Endothelial cell of umbilical vein (primary cell): ENCODE results near the gene TNFAIP8L1. TPM values are rescaled to one million over a fixed set of nuclear protein-coding genes. Genes with fewer than 3 reads are reported as not detected.

Source experiments
- BruUV-seq: library from RNA; stranded (reverse); fragments of 400-500 nt; replicated peaks from 2 replicates; lab custom pipeline; 2021; lab: Mats Ljungman, UMichigan
- CTCF ChIA-PET: fragments of 300-600, 350-600 bp; sonication (Branson Sonifier 250); formaldehyde crosslinking; loops from one replicate; lab custom pipeline; 2021; ENCODE audit warnings: antibody characterized with exemption, inconsistent platforms; lab: Charles Lee
- POLR2A ChIA-PET: fragments of 300-600, 350-600 bp; sonication (Branson Sonifier 250); formaldehyde crosslinking; loops from one replicate; lab custom pipeline; 2021; ENCODE audit warnings: antibody characterized with exemption, inconsistent platforms; lab: Charles Lee
- DNase-seq: peaks from one replicate; pipeline ENCODE4 v3.0.0-alpha.2; 2011; ENCODE audit warnings: low read depth, low spot score
- FAIRE-seq: peaks from 2 replicates; lab custom pipeline; 2011; peaks lifted over from hg19 to GRCh38; lab: Jason Lieb, UNC
- H2AFZ ChIP-seq: 2 replicates; pipeline ENCODE4 v1.6.0; 2012; ENCODE audit warnings: low read depth, low read length, control low read depth, inconsistent platforms
- H3K27ac ChIP-seq: 2 replicates; pipeline ENCODE4 v1.5.1; 2011; ENCODE audit warnings: low read depth, mild to moderate bottlenecking, control low read depth, low read length, moderate library complexity; ENCODE audit not compliant: insufficient read depth
- H3K27me3 ChIP-seq, 2 experiments: 2 replicates each; pipeline versions ENCODE4 v1.6.0 to v1.6.1; 2011; ENCODE audit warnings: low read length in 2 of 2, mixed read lengths in 1 of 2; ENCODE audit not compliant: control insufficient read depth in 2 of 2, insufficient read depth in 2 of 2
- H3K36me3 ChIP-seq, 2 experiments: 2 replicates in 1 of 2; 3 replicates in 1 of 2; pipeline ENCODE4 v1.5.1; 2011; ENCODE audit warnings: low read length in 2 of 2, mild to moderate bottlenecking in 1 of 2, moderate library complexity in 1 of 2; ENCODE audit not compliant: control insufficient read depth in 2 of 2, insufficient read depth in 2 of 2; ENCODE audit errors: extremely low read depth in 1 of 2
- H3K4me1 ChIP-seq: 3 replicates; pipeline ENCODE4 v1.5.1; 2011; ENCODE audit warnings: mild to moderate bottlenecking, low read length; ENCODE audit not compliant: control insufficient read depth, insufficient read depth; ENCODE audit errors: extremely low read depth
- H3K4me2 ChIP-seq: 2 replicates; pipeline ENCODE4 v1.6.1; 2011; ENCODE audit warnings: low read length, control low read depth, mixed read lengths; ENCODE audit not compliant: insufficient read depth
- H3K4me3 ChIP-seq, 3 experiments: fragments of 200-600 bp in 1 of 3; sonication (generic), shearing (Covaris generic) in 1 of 3; replicated peaks in 1 of 3; 2 replicates each; pipeline ENCODE4 v1.5.1; 2011 to 2016; ENCODE audit warnings: control low read depth in 3 of 3, low read length in 3 of 3, mild to moderate bottlenecking in 2 of 3, inconsistent platforms in 1 of 3, low read depth in 1 of 3, moderate library complexity in 1 of 3; ENCODE audit not compliant: insufficient read depth in 1 of 3
- H3K79me2 ChIP-seq: 2 replicates; pipeline ENCODE4 v1.6.0; 2012; ENCODE audit warnings: low read length, inconsistent platforms; ENCODE audit not compliant: control insufficient read depth, insufficient read depth
- H3K9ac ChIP-seq: replicated peaks from 2 replicates; pipeline ENCODE3; 2011; ENCODE audit warnings: low read length, control low read depth; ENCODE audit not compliant: insufficient read depth; ENCODE audit errors: extremely low read depth
- H3K9me1 ChIP-seq: replicated peaks from 3 replicates; pipeline ENCODE4 v1.6.0; 2011; ENCODE audit warnings: mild to moderate bottlenecking, low read length; ENCODE audit not compliant: control insufficient read depth, insufficient read depth; ENCODE audit errors: extremely low read depth
- H3K9me3 ChIP-seq: replicated peaks from 2 replicates; pipeline ENCODE4 v1.5.1; 2012; ENCODE audit warnings: low read length, inconsistent platforms; ENCODE audit not compliant: control insufficient read depth, insufficient read depth
- H4K20me1 ChIP-seq: replicated peaks from 2 replicates; pipeline ENCODE3; 2011; ENCODE audit warnings: mild to moderate bottlenecking, low read length; ENCODE audit not compliant: control insufficient read depth, insufficient read depth; ENCODE audit errors: extremely low read depth
- CTCF ChIP-seq, 2 donors: IDR thresholded peaks; 1 replicate in 1 of 2; 2 replicates in 1 of 2; pipeline ENCODE4 v1.5.1; 2011; ENCODE audit warnings: low read length in 2 of 2, mild to moderate bottlenecking in 2 of 2, moderate library complexity in 2 of 2, control low read depth in 1 of 2, inconsistent platforms in 1 of 2, low read depth in 1 of 2; ENCODE audit not compliant: insufficient read depth in 1 of 2; ENCODE audit errors: extremely low read depth in 1 of 2
- EZH2 ChIP-seq: IDR thresholded peaks from 2 replicates; pipeline ENCODE4 v1.6.1; 2012; ENCODE audit warnings: borderline replicate concordance, low read depth, mild to moderate bottlenecking, moderate library complexity, low read length, inconsistent platforms; ENCODE audit not compliant: severe bottlenecking
- FOS ChIP-seq: IDR thresholded peaks from 2 replicates; pipeline ENCODE4 v1.6.1; 2011; ENCODE audit warnings: mild to moderate bottlenecking, low read length, moderate library complexity, borderline replicate concordance; ENCODE audit not compliant: insufficient read depth
- GATA2 ChIP-seq: IDR thresholded peaks from 2 replicates; pipeline ENCODE4 v1.7.0; 2011; ENCODE audit warnings: low read depth, mild to moderate bottlenecking, moderate library complexity, mixed read lengths, low read length; ENCODE audit not compliant: insufficient read length, insufficient read depth
- JUN ChIP-seq: IDR thresholded peaks from 2 replicates; pipeline ENCODE4 v1.6.1; 2011; ENCODE audit warnings: borderline replicate concordance, low read depth; ENCODE audit not compliant: insufficient read length, insufficient read depth
- MAX ChIP-seq: IDR thresholded peaks from 2 replicates; pipeline ENCODE4 v1.6.1; 2011; ENCODE audit not compliant: insufficient read depth, insufficient read length
- MYC ChIP-seq: IDR thresholded peaks from one replicate; pipeline ENCODE4 v1.6.1; 2011; ENCODE audit warnings: mild to moderate bottlenecking, low read depth, low read length
- POLR2A ChIP-seq: IDR thresholded peaks from 2 replicates; pipeline ENCODE4 v1.6.1; 2012; ENCODE audit warnings: low read depth, mild to moderate bottlenecking, control low read depth, low read length
- POLR2AphosphoS5 ChIP-seq: IDR thresholded peaks from 2 replicates; pipeline ENCODE4 v1.6.1; 2012; ENCODE audit warnings: low read depth, mild to moderate bottlenecking, control low read depth, low read length, moderate library complexity; ENCODE audit not compliant: insufficient read depth
- dilution Hi-C: fragments of 300-500 bp; cut with MboI; formaldehyde crosslinking; loops from one replicate; pipeline ENCODE4 v1.15.0; 2019; ENCODE audit warnings: low sequenced_read_pairs; ENCODE audit not compliant: extremely low pct_ligation_motif_present
- intact Hi-C: fragments of 100-400 bp; cut with micrococcal nuclease; formaldehyde crosslinking; loops from one replicate; pipeline ENCODE4 v1.10.0; 2022
- polyA plus RNA-seq, 4 experiments: library from polyadenylated mRNA; depleted of rRNA in 3 of 4; stranded (reverse) in 3 of 4; unstranded in 1 of 4; fragments of >200 nt; gene quantifications; 2 replicates each; pipeline versions ENCODE4 v1.2.1 to v1.2.3, GENCODE V29; 2011 to 2012; ENCODE audit warnings: missing spikeins in 1 of 4
- total RNA-seq: library from RNA; stranded (reverse); gene quantifications from 2 replicates; pipeline ENCODE4 v1.2.3, GENCODE V29; 2021

The TNFAIP8L1 gene
- total and polyA plus RNA-seq, 2 donors (not counting 3 experiments of a cell fraction or from before 2014, with no cell fraction given) = 40.0 to 56.1 TPM

GRCh38 chr19:4649392-4650047 is 10.2 kb downstream of the TNFAIP8L1 start:
- Histone ChIP-seq H3K4me2 (no peak overlapping the region), H2AFZ (no peak overlapping the region), H3K9ac (no peak overlapping the region), H3K9me3 (no peaks in the 10 kb centered on the region), H3K27me3 (no peaks in the 10 kb centered on the region), H3K9me1 (no peaks in the 10 kb centered on the region), H3K79me2 (peaks cover 24% of the 10 kb centered on the region), H3K4me1 (peaks cover 23% of the 10 kb centered on the region), H3K36me3 (peaks cover 0 to 21% of the 10 kb centered on the region in 2 experiments), H3K27ac (no peak overlapping the region), H4K20me1 (no peaks in the 10 kb centered on the region), H3K4me3 (no peak overlapping the region)
- peak; percentile 50 for FAIRE-seq
- intact Hi-C loops = no loop called here
- ChIA-PET CTCF (interaction anchor here (0.9 to 1.8 kb wide), 4 partner anchors 10 to 90 kb away, joined by 3 to 10 read pairs (median 4); partner anchors contain the start of gene SEMA6B), POLR2A (interaction anchor here (1.5 kb wide), 1 partner anchor 15 kb away, joined by 3 read pairs; no protein-coding TSS in a partner anchor)
- TF ChIP-seq EZH2 = no peak
- no peak for TF ChIP-seq MAX
- no peak for TF ChIP-seq POLR2A
- TF ChIP-seq MYC = no peak
- no peak for TF ChIP-seq JUN
- no peak for TF ChIP-seq POLR2AphosphoS5
- TF ChIP-seq FOS = no peak
- no peak for TF ChIP-seq CTCF (IDR thresholded peaks at IDR 0.05; ENCODE audit: extremely low read depth in 1 of 2, insufficient read depth in 1 of 2, low read depth in 1 of 2, low read length in 2 of 2)
- TF ChIP-seq GATA2 = no peak
- BruUV-seq = no TSS peak
- dilution Hi-C loops = no loop called here
- no peak for DNase-seq
